CD4-positive, alpha-beta T cell treated with Interleukin-15 for 1 hour (primary cell): ENCODE data around the gene UBE2H.
"Not testable (repeated sequence)": the region's sequence is repeated elsewhere in the genome, so short reads cannot be mapped to it uniquely, and the experiment has no call there.

ENCODE experiments used
- DNase-seq: peaks from one replicate; pipeline ENCODE4 v3.0.0-alpha.2; 2020

UBE2H gene

GRCh38 chr7:129952653-129953560 lies at the start of gene UBE2H:
TSS of gene UBE2H (minus strand) at chr7:129952960. CDS start at chr7:129952555, 405 bp downstream.
- DNase-seq, result peak; percentile 92

DNA sequence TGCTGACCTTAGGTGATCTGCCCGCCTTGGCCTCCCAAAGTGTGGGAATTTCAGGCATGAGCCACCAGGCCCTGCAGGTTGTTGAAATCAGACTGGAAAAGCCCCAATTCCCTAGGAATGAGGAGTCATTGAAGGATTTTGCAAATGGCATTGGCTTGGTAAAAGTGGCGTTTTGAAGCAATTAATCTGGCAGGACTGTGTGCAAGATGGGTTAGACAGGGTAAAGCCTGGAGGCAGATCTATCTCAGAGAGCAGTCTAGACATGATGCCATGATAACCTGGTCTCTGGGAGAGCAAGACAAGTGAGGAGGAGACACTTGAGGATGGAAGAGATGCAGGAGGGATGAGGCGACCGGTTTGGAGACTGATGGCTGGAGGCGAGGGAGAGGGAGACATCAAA lies 45.7 kb upstream of the UBE2H start:
- DNase-seq, result no peak

- DNase-seq, result no peak
These were observed 44.5 kb upstream of the UBE2H start for GRCh38 chr7:129997285-129997684.

GRCh38 chr7:129993275-129993674 lies 40.5 kb upstream of the UBE2H start:
- DNase-seq, result no peak

GRCh38 chr7:129990403-129991192 lies 37.8 kb upstream of the UBE2H start:
- DNase-seq, result no peak

DNA sequence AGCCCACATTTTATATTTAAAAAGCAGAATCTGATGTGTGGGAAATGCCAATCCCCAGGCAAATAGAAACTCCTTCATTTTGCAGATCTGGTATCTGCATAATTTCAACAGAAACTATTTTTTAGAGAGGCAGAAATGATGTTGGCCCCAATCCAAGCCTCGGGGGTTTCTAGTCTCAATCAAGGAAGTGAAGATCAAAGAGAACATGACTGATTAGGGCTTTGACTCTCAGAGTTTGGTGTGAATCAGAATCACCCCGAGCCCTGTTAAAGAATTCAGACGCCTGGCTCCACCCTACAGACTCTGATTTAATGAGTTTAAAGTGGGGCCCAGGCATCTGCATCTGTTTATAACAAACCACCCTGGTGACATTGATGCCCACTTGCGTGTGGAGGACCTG lies 36.7 kb upstream of the UBE2H start:
- DNase-seq, result no peak

GRCh38 chr7:129986600-129986999 lies 33.8 kb upstream of the UBE2H start:
- DNase-seq, result no peak

GRCh38 chr7:129980667-129981066 lies 27.9 kb upstream of the UBE2H start:
- no peak for DNase-seq

DNA sequence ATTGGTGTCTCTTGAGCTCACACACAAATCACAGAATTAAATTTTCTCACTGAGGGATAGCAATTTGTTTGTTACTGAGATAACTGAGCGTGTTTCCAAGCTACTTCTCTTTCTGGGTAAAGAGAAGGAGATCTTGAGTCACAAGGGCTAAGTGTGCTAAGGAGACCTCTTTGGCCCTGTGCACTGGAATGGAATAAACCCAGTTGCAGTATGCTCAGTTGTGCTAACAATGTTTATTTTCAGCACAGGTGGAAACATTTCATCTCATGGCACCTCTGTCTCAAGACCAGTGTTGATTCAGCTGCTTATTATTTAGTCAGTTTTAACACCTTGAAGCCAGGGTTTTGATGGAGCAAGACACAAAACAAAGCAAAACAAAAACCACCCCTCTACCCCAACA lies 22.5 kb upstream of the UBE2H start:
- DNase-seq, result no peak

DNA sequence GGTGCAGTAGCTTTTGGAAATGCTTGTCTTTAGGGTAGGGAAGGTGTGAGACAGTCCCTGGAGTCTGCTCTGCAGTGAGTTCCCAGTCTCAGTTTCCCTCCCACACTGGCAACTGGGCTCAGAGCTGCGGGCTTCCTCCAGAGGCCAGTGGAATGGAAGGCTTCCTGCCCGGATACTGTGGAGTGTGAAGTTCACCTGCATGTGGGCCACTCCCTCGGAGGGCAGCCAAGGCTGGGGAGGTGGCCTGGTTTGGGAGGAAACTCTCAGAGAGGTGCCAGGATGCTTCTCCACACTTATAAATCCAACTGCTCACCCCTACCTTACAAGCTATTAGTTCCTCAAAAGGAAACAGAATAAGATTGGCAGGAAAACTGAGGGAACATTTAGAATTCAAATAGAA lies 18.1 kb upstream of the UBE2H start:
- no peak for DNase-seq

- DNase-seq, result no peak
These were observed 17.2 kb upstream of the UBE2H start for GRCh38 chr7:129969881-129970446.

DNA sequence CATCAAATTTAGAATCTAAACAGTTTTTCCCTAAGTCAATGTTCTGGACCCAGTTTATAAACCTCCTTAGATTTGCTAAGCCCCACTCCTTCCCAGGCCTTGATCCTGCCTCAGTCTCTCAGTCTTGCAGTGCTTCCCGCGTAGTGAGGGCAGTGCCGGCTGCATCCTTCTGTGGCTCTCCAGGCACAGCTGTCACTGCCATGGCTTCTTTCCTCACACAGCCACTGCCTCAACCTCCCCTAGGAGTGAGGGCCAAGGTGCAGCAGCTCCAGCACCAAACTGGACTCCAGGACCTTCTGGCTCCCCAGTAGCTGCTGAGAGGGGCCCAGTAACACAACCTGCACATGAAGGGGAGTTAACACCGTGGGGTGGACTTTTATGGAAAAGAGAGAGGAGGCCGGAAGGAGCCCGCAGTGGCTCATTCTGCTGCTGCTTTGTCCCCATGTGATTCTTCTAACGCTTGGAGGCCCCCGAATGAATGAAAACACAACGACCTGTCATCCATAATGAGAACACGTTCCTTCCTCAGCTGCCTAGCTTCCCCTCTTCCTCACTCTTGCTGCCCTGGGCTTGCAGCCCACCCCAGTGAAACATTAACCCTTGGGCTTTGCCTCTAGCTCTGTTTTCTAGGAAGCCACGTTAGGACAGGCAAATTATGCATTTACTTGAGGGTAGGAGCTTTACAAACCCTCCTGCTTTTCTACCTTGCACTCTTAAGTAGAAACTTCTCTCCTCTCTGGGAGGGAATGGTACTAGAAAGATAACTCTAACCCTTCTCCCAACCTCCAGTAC lies 16.0 kb upstream of the UBE2H start:
- DNase-seq, result no peak

GRCh38 chr7:129960204-129960475 lies 7.4 kb upstream of the UBE2H start:
- DNase-seq, result not testable (repeated sequence)

GRCh38 chr7:129959471-129960203 lies 6.9 kb upstream of the UBE2H start:
- peak; percentile 27 for DNase-seq

DNA sequence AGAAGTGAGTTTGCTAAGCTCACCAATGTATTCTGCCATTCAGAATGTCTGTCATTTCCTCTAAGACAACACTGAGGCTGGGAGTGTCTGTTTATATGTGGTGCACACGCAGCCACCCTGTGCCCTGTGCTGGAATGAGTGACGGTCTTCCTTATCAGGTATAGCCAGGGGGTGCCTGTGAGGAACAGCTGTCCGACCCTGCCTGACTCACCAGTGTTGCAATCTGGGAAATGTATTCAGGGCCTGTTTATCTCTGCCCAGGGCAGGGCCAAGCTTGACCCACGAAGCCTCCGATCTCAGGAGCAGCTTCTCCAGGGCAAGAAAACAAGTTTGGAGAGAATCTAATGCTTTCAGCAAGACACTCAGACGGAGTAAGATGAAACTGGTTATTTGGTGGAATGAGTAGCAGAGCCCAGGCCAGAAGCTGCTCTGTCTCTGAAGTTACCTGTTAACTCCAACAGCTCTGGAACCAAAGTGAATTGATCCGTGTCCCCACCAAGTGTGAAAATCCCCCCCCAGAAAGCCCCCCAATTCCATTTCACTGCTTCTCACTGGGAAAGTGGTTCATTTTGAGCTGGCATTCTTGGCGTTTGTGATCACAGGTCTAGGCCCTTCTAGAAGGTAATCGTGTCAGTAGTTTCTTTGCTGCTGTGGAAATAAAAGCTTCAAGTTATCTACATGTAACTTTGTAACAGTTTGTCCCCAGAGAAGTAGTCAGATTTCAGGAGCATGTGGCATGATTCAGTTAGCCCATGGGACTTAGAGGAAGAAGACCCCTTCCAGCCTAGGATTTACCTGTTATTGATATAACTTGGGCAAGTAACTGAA lies 6.1 kb upstream of the UBE2H start:
- peak; percentile 60 for DNase-seq

GRCh38 chr7:129955993-129956543 lies 3.3 kb upstream of the UBE2H start:
- no peak for DNase-seq

DNA sequence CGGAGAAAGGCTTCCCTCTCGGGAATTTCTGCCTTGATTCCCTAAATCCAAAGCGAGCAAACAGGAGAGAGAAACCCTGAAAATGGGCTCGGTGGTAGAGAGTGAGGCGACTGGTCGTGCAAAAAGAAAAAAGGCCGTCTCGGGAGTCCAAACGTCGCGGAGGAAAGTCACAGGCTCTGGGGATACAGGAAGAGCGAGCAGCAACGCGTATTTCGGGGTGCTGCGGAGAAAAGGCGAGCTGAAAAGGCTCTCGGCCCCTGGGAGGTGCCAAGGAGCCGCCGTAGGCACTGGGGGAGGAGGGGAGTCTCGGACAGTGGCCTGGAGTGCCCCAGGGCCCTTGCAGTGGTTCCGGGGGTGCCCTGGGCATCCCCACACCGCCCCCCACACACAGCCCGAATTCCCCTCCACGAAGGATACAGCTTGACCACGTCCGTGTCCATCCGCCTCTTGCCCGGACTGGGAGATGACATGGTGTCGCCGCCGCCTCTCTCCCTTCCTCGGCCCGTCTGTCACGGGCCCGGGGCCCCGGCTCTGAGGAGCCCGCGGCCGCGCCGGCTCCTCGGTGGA lies 591 bp downstream of the UBE2H start:
- peak; percentile 44 for DNase-seq

- DNase-seq, result no peak
These were observed 1.3 kb downstream of the UBE2H start for GRCh38 chr7:129951226-129952085.

DNA sequence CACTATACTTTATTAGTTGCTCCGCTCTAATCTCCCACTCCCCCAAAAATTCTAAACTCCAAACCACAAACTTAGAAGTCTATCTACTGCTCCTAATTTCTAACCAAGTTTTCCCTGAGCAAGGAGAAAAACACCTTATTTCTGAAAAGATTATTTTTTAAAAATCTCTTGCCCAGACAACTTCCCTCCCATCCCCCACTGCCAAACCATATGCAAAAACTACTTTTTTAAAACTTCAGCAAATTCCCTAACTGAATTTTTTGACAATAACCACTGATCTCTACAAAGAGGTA lies 1.9 kb downstream of the UBE2H start:
- DNase-seq, result no peak
